ENCODE data around the gene SPATA2.

Gene SPATA2

DNA sequence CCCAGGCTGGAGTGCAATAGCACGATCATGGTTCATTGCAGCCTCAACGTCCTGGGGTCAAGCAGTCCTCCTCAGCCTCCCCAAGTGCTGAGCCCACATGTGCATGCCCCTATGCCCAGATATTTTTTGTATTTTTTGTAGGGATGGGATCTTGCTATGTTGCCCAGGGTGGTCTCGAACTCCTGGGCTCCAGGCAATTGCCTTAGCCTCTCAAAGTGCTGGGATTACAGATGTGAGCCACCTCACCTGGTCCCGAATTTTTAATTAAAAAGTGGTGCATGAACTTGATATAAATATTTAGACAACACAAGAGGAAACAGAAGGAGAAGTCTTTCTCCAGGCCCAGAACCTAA is 13.8 kb upstream of the SPATA2 start:
- no peak for DNase-seq (ENCODE audit: low spot score)

DNA sequence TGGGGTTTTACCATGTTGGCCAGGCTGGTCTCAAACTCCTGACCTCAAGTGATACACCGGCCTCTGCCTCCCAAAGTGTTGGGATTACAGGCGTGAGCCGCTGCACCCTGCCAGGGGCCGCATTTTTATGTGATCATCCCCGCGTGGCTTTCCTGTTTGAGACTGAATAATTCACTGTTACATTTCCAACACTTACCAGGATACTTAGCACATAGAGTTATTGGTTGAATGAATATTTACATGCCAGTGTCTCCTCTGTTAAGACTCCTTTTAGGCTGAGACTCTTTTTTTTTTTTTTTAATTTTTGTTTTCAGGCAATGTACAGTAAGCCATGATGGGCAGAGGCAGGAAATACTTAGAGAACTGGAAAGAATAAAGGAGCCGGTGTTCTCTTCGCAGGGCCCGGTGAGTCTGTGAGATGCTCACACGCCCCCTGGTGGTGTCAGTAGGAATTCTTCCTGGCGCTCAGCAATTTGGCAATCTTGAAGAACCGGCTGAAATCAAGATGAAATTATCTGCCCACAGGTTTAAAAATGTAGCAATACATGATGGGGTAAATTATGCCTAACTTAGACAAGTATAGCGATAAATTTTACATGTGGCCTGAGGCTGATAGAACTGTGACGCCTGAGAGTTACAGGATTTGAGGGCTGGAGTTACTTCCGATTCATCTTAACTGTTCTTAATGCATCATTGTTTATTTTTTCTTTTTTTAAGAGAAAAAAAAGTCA is 13.2 kb upstream of the SPATA2 start:
- no peak for DNase-seq (ENCODE audit: low spot score)

DNA sequence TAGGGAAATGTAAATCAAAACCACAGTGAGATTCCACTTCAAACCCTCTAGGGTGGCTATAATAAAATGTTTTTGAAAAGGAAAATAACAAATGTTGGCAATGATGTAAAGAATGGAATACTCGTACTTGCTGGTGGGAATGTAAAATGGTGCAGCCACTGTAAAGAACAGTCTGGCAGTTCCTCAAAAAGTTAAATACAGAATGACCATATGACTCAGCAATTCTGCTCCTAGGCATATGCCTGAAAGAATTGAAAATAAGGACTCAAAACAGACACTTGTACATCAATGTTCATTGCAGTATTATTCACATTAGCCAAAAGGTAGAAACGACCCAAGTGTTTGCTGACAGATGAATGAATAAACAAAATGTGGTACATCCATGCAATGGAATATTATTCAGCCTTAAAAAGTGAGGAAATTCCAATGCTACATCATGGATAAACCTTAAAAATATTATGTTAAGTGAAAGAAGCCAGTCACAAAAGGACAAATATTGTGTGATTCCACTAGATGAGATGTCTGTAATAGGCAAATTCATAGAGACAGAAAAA is 10.6 kb upstream of the SPATA2 start:
- no peak for DNase-seq (ENCODE audit: low spot score)

DNA sequence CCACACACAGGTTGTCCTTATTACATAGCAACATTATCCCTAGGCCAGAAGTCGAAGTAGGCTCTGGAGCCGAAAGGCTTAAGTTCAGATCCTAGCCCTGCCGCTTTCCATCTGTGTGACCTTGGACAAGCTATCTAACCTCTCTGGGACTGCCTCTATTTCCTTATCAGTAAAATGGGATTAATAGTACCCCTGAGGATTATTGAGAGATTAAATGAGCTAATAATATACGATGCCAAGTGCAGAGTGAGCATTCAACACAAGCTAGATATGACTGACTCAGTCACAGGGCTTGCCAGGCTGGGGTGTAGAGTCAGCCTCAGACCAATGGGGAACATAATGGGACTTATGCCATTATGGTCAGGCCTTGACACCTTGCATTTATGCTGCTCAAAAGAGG is 8.9 kb upstream of the SPATA2 start:
- no peak for DNase-seq (ENCODE audit: low spot score)

DNA sequence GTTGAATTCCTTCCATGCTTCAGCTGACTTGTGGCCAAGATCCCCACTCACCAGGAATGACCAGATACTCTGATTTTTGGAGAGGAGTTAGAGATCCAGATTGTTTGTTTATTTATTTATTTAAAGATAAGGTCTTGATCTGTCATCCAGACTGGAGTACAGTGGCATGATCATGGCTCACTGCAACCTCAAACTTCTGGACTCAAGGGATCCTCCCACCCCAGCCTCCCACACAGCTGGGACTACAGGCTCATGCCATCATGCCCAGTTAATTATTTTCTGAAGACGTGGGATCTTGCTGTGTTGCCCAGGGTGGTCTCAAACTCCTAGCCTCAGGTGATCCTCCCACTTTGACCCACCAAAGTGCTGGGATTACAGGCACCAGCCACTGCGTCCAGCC is 4.1 kb upstream of the SPATA2 start:
- no peak for DNase-seq (ENCODE audit: low spot score)

DNA sequence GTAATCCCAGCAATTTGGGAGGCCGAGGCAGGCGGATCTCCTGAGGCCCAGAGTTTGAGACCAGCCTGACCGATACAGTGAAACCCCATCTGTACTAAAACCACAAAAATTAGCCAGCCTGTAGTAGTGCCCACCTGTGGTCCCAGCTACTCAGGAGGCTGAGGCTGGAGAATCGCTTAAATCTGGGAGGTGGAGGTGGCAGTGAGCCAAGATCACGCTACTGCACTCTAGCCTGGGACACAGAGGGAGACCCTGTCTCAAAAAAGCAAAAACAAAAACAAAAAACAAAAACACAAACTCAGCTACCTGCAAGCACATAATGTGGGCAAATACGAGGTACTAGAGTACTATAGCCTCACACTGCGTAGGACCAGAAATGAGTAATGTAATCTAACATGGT is 3.7 kb upstream of the SPATA2 start:
- DNase-seq (ENCODE audit: low spot score): no peak

DNA sequence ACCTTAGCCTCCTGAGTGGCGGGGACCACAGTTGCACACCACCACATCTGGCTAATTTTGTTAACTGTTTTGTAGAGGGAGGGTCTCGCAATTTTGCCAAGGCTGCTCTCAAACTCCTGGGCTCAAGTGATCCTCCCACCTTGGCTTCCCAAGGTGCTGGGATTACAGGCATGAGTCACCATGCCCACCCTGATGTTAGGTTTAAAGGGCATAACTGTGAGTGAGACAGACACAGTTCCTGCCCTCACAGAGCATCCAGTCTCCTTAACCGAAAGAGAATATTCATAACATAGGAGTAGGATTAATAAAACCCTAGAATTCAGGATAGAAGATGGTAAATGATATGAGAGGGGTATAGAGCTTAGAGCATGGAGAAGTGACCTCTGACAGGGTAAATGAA is 3.1 kb upstream of the SPATA2 start:
- DNase-seq (ENCODE audit: low spot score): no peak

DNA sequence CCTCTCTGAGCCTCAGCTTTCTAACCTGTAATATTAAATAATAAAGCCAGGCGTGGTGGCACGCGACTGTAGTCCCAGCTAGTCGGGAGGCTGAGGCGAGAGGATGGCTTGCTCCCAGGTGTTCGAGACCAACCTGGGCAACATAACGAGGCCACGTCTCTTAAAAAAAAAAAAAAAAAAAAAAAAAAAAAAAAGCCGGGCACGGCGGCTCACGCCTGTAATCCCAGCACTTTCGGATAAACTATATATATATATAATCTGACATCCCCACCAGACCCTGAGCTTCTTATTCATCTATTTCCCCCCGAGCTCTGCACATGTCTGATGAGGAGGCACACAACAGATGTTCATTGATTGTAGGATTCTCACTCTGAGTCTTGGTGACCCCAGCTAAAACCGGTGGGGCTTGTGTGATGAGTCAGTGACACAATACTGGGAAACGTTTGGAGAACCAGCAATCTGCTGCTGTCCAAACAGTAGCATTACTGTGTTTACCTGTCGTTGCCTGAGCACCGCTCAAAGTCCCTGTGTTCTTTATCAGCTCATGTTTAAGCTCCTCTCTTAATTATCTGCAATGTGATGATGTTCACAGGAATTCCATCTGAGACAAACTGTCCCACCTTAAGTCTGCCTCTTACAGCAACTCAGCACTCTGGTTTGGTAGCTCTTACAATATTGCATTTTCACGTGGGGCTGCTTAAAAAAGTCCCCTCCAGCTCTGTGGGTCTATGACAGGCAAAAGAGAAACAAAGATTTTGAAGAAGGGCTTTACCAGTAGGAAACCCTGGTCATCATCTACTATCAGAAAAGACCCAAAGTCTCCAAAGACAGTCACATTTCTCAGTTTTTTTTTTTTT is 1.0 kb upstream of the SPATA2 start:
- no peak for DNase-seq (ENCODE audit: low spot score)

DNA sequence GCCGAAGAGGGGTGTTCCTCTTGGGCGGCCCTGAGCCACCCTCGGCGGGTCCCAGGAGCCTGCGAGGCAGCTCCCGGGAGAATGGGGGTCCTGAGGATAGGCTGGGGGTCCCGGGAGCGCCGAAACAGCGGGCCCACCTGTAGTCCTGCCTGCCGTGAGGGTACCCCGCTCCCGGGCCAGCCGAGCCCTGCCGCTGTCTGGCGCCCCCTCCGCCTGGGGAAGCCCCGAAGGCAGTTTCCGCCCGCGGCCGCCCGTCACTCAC is 280 bp downstream of the SPATA2 start:
- no peak for DNase-seq (ENCODE audit: low spot score)

DNA sequence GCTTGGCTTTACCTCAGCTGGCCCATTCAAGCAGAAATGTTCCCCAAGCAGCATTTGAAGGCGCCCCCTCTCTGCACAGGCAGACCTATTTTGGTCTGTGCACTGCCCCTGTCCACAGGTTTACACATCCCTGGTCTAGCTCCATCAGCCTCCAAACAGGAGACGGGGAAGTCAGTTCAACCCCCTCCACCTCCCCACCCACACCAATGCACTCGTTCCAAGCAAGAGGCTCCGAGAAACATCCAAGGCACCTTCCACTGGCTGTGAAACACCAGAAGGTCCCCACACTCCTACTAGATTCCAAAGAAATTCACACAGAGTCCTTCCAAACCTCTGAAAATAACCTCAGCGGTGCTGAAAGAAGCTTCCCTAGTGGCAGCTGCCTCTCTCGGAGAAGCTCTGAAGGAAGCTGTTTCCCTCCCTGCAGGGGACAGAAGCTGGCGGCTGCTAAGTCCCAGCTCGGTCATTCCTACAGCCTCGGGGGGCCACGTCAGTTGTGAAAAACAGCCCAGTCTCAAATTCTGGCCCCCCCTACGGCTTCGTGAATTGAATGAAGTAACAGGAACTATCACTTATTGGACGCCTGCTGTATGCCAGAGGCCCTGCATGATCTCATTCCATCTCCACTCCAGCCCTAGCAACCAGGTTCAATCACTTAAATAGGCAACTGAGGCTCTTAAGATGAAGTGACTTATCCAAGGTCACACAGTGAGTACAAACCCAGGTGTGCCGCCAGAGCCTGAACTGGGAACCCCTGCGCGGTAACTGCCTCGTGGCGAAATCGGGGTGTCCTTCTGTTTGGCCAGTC is 815 bp downstream of the SPATA2 start:
- DNase-seq (ENCODE audit: low spot score): no peak

DNA sequence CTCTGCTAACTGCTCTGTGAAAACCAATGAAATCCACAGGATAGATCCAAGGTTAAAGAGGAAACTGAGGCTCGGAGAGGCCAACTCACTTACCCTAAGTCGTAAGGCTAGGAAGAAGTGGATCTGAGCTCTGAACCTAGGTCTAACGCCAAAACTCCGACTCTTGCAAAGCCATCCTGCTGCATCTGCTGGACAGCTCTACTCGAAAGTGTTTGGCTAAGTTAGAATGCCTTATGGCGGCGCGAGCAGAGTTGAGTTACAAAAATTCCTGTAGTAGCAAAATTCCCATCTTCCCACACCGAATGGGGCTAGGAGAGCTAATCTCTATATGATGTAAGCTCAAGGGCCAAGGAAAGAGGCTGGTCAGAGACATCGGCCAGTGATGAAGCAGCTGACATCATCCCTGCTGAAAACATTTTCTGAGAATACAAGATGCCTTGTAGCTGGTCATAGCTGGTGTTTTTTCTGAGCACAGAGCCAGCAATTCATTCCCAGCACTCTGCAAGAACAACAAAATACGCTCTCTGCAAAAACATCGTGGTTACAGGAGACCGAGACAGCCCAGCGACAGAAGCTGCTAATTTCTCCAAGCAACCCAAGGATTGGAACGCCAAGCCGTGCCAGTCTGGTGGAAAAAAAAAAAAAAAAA is 1.8 kb downstream of the SPATA2 start:
- DNase-seq (ENCODE audit: low spot score): no peak

DNA sequence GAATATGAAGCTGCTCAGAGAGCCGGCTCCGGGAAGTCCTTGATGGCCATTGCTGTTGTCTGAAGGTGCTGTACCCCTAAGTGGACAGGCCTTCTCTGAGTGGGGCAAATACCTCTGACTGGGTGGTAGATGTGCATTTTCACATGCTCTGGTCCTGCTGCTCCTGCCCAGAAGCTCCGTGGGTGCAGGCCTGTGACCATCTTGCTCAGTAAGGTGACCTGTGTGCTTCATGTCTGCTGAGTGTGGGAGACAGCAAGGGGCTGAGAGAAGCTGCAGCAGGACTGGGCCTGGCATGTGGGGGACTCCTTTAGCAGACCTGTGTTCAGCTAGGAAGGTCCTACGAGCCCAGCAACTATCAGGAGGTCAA is 5.0 kb downstream of the SPATA2 start:
- no peak for DNase-seq (ENCODE audit: low spot score)

DNA sequence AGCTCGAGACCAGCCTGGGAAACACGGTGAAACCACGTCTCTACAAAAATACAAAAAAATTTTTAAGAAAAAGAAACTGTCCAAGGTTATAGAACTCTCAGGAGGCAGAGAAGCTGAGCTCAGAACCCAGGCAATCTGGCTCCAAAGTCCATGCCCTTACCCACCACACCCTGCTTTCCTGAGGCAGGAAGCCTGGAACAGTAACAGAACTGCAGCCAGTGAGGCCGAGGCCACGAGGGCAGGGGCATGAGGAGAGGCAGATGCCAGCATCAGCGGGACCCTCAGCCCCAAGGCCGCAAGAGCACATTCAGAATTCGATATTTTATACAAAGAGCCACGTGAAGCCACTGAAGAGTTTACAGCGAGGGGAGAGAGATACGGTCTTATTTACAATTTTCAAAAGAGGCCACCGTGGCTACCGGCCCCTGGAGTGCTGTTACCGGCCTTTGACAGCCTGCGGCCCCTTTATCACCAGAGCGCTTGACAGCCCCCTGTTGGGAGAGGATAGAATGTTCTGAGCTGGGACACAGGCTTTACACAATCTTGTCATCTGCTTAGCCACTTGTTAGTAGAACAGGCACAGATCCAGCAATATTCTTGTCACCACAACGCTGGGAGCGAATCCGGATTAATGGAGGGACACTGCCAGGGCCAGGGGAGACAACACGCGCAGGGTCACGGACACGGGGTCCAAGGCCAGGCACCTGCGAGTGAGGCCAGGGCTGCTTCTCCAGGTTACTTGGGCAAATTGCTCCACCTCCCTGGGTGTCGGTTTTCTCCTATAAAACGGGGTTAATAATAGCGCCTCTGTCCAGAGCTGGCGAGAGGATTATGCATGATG is 5.6 kb downstream of the SPATA2 start:
- DNase-seq (ENCODE audit: low spot score): no peak

DNA sequence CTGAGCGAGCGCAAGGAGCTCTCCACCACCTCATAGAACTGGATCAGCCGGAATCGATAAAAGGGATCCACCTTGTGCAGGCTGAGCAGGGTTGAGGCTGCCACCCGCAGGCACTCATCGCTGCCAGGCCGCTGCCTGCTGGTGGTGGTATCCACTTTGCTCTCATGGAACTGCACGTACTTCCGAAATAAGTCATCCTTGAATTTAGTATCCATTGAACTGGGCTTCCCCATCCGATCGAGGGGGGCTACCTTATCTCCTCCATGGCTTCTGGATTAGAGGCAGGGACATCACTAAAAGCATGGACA is 7.1 kb downstream of the SPATA2 start:
- no peak for DNase-seq (ENCODE audit: low spot score)

DNA sequence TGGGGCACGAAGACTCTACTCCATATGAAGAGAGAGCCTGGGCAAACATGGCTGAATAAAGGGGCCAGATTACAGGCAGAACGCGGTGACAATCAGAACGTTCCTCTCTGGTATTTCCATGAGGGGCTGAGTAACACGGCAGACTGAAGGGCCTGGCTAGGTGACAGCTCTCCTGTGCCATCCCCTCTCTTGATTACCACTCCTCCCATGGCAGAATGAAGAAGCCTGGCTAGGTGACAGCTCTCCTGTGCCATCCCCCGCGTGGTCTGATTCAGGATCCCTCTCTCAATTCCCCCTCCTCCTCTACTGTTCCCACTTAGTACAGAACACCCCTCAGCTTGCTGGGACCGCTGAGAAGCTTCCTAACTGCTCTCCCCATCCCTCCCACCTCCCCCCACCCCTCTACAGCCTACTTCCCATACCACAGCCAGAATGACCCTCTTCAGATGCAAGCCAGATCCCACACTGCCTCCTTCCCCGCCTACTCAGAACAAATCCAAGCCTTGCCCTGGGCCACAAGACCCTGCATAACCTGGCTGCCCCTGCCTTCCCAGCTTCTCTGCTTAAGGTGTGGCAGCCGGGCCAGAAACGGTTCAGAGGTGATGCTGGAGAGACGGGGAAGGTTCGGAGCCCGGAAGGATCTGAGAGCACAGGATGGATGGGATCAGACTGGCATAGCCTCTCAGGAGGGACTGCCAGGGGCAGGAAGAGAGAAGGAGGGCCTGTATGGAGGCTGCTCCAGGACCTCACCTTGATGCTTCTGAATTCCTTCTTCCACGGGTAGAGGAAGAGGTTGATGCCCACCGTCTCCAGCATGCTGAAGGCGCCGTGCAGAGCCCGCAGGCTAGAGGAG is 7.7 kb downstream of the SPATA2 start:
- DNase-seq (ENCODE audit: low spot score): no peak

DNA sequence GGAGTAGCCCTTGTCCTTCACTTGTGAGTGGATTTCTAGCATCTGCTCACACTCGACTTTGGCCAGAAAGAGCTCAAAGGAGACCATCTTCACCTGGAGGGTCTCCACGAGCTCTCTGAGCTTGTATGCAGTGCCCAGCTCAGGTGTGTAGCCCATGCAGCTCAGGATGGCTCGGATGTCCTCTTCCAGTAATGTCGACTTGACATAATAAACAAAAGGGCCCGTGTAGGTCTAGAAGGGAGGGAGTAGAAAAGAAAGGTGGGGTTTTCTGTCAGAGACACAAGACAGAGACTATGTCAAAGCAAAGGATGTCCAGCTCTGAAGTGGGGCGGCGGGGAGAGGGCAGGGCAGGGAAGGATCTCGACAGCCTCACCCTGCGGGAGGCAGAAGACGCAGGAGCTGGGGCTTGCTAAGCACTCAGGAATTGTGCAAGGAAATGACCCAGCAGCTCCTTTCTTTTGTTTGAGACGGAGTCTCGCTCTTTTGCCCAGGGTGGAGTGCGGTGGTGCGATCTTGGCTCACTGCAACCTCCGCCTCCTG is 8.6 kb downstream of the SPATA2 start:
- no peak for DNase-seq (ENCODE audit: low spot score)

DNA sequence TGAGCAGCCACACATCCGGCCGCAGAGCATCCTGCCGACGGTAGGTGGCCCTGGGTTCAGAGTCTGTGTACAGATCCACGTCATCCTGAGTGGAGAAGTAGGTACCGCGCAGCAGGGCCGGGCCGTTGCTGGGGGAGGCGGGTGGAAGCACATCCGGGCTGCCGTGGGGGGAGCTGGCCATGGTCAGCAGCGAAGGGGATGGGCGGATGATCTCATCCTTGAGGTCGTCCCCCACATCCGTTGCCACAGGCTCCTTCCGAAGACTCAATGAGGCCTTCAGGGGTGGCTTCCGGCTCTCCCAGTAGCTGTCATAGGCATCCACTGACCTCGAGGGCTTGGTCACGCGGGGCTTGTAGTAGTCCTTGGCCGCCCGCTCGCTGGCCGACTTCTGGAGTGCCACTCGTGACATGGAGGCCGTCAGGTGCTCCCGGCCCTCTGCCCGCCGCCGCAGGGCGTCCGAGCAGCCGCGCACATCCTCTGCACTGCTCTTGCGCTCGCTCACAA is 9.2 kb downstream of the SPATA2 start:
- no peak for DNase-seq (ENCODE audit: low spot score)

DNA sequence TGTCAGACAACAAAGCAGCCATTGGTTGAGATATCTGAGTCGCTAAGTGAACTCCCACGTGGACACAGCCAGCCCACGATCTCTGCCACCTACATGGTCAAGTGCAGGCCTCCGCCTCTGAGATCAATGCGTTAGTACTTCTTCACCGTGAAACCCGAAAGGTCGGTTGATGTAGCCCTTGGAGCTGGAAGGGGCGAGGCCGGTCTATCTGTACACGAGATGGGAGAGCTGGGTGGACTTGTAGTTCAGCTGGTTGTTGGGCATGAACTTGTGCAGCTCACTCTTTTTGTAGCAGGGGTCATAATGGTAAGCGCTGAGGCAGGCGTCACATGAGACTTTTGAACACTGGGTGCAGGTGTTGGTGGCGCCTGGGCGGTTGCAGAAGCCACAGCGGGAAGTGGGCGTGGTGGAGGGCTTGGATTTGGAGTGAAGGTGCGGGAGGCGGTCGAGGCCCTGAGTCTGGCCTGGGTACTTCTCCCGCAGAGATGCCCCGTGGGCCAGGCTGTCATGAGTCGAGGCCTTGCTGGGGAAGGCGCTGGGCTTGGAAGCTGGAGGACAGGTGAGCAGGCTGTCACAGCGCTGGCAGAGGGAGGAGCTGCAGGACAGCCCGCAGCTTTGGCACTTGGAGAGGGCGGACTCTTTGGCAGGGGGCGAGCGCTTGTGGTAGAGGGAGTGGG is 9.8 kb downstream of the SPATA2 start:
- no peak for DNase-seq (ENCODE audit: low spot score)

DNA sequence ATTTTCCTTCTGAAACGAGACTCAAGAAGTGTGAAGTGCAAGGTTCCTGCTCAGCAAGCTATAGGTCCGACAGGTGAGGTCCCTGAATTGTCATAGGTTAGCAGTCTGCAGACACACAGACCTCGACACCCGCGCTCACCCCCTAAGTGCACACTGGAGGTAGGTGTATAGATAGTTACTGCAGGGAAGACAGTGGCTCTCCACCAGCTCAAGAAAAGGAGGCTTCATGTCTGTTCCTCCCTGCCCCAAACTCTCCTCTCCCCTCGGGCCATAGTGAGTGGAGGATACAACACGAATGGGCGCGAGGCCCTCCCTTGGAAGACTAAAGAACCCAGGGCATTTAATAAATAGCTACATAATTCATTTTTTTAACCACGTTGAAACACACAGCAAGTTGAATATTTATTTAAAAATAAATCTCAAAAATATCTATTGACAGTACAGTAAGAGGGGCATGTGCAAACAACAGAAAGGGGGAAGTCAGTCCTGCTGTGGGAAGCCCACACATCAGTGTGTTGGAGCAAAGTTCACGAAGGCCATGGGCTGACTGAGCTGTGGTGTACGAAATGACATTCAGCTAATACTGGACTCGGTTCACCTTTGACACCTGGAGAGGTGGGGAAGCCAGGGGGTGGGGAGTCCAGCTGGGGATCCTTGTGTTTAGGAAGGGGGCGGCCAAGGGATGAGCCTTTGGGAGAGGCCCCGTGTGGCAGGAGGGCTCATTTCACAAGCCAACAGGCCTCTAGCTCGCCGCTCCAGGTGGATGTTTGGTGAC is 10.7 kb downstream of the SPATA2 start:
- DNase-seq (ENCODE audit: low spot score): no peak
